ENCODE data around the gene SSTR4.

The SSTR4 gene

GRCh38 chr20:23059001-23059400 is 23.9 kb downstream of the SSTR4 start:
- DNase-seq (ENCODE audit: low spot score in 2 of 2) (no peak), ATAC-seq (ENCODE audit: low read depth) (no peak)
- H3K9me3 Mint-ChIP-seq: no peaks in the 10 kb centered on the region
- H3K27me3 Mint-ChIP-seq: peaks cover 2% of the 10 kb centered on the region
- H3K4me3 Mint-ChIP-seq: no peak overlapping the region
- H3K4me1 Mint-ChIP-seq: no peaks in the 10 kb centered on the region
- no peaks in the 10 kb centered on the region for H3K36me3 Mint-ChIP-seq
- no peak overlapping the region for H3K27ac Mint-ChIP-seq

GRCh38 chr20:23059846-23060245 is 24.7 kb downstream of the SSTR4 start:
- Mint-ChIP-seq H3K27me3 (peaks cover 2% of the 10 kb centered on the region), H3K9me3 (no peaks in the 10 kb centered on the region), H3K4me1 (no peaks in the 10 kb centered on the region), H3K36me3 (no peaks in the 10 kb centered on the region), H3K4me3 (no peak overlapping the region), H3K27ac (no peak overlapping the region)
- DNase-seq (ENCODE audit: low spot score in 2 of 2) (no peak), ATAC-seq (ENCODE audit: low read depth) (no peak)

- Mint-ChIP-seq H3K4me1 (no peaks in the 10 kb centered on the region), H3K27me3 (peaks cover 5% of the 10 kb centered on the region), H3K9me3 (peaks cover 2% of the 10 kb centered on the region), H3K36me3 (no peaks in the 10 kb centered on the region), H3K4me3 (no peak overlapping the region), H3K27ac (no peak overlapping the region)
- DNase-seq (ENCODE audit: low spot score in 2 of 2): no peak
- no peak for ATAC-seq (ENCODE audit: low read depth)
Observed at GRCh38 chr20:23060629-23061028, 25.5 kb downstream of the SSTR4 start.

DNA sequence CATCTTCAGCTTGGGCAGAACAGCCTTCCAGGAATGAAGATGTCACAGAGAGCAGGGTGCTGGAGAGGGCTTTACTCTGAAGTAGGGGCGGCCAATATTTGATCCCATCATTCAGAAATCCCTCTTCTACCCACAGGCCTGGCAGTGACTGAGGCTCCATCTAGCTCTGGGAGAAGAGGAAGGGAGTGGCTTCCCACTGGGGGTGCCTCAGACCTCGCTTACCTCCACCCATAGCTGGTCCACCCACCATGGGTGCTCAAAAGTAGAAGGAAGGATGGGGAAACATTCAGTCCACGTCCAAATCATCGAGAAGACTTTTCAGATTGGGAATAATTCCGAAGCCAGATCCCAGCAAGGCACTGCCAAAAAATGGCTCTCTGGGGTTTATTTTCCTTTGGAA is 26.1 kb downstream of the SSTR4 start:
- no peaks in the 10 kb centered on the region for H3K36me3 Mint-ChIP-seq
- no peak overlapping the region for H3K4me3 Mint-ChIP-seq
- H3K27ac Mint-ChIP-seq: no peak overlapping the region
- peaks cover 5% of the 10 kb centered on the region for H3K27me3 Mint-ChIP-seq
- no peaks in the 10 kb centered on the region for H3K4me1 Mint-ChIP-seq
- DNase-seq (ENCODE audit: low spot score in 2 of 2): no peak
- peaks cover 2% of the 10 kb centered on the region for H3K9me3 Mint-ChIP-seq
- no peak for ATAC-seq (ENCODE audit: low read depth)

GRCh38 chr20:23061734-23062561 is 26.8 kb downstream of the SSTR4 start:
- H3K36me3 Mint-ChIP-seq: no peaks in the 10 kb centered on the region
- H3K4me3 Mint-ChIP-seq: no peak overlapping the region
- ATAC-seq (ENCODE audit: low read depth): no peak

DNA sequence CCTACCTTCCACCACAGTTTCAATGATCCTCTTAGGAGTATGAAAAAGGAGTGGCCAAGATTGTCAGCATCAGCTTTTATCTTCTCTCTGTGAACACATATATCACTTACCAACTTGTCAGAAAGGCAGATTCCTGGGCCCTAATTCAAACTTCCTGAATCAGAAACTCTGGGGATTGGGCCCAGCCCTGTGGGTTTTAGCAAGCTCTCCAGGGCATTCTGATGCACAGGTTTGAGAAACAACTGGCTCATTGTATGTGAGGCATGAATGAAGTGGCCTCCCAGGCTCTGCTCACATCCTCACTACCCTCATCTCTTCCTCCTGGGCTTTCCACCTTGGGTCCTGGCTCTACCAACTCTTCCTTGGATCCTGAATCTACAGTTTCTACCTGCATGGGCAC is 27.5 kb downstream of the SSTR4 start:
- Mint-ChIP-seq H3K36me3 (no peaks in the 10 kb centered on the region), H3K9me3 (peaks cover 2% of the 10 kb centered on the region), H3K27me3 (peaks cover 5% of the 10 kb centered on the region), H3K27ac (no peak overlapping the region), H3K4me1 (no peaks in the 10 kb centered on the region), H3K4me3 (no peak overlapping the region)
- DNase-seq (ENCODE audit: low spot score in 2 of 2): no peak
- no peak for ATAC-seq (ENCODE audit: low read depth)

More at GRCh38 chr20:23061734-23062561, 26.8 kb downstream of the SSTR4 start:
- H3K9me3 Mint-ChIP-seq: peaks cover 2% of the 10 kb centered on the region
- no peaks in the 10 kb centered on the region for H3K4me1 Mint-ChIP-seq
- H3K27ac Mint-ChIP-seq: no peak overlapping the region
- no peak for DNase-seq (ENCODE audit: low spot score in 2 of 2)
- H3K27me3 Mint-ChIP-seq: peaks cover 5% of the 10 kb centered on the region

GRCh38 chr20:23063168-23063567 is 28.1 kb downstream of the SSTR4 start:
- DNase-seq (ENCODE audit: low spot score in 2 of 2) (no peak), ATAC-seq (ENCODE audit: low read depth) (no peak)
- Mint-ChIP-seq H3K9me3 (peaks cover 2% of the 10 kb centered on the region), H3K4me1 (no peaks in the 10 kb centered on the region), H3K4me3 (no peak overlapping the region), H3K36me3 (no peaks in the 10 kb centered on the region), H3K27me3 (peaks cover 5% of the 10 kb centered on the region), H3K27ac (no peak overlapping the region)

- no peak for DNase-seq (ENCODE audit: low spot score in 2 of 2)
- no peak for ATAC-seq (ENCODE audit: low read depth)
- H3K4me3 Mint-ChIP-seq: no peak overlapping the region
- H3K4me1 Mint-ChIP-seq: no peaks in the 10 kb centered on the region
- H3K36me3 Mint-ChIP-seq: no peaks in the 10 kb centered on the region
- H3K9me3 Mint-ChIP-seq: peaks cover 2% of the 10 kb centered on the region
- peaks cover 5% of the 10 kb centered on the region for H3K27me3 Mint-ChIP-seq
- H3K27ac Mint-ChIP-seq: no peak overlapping the region
Observed at GRCh38 chr20:23063581-23063980, 28.5 kb downstream of the SSTR4 start.

GRCh38 chr20:23065266-23066201 is 30.4 kb downstream of the SSTR4 start:
- Mint-ChIP-seq H3K4me1 (no peaks in the 10 kb centered on the region), H3K27me3 (peaks cover 5% of the 10 kb centered on the region), H3K4me3 (no peak overlapping the region), H3K36me3 (no peaks in the 10 kb centered on the region), H3K27ac (no peak overlapping the region), H3K9me3 (peaks cover 2% of the 10 kb centered on the region)
- no peak for ATAC-seq (ENCODE audit: low read depth)
- no peak for DNase-seq (ENCODE audit: low spot score in 2 of 2)

DNA sequence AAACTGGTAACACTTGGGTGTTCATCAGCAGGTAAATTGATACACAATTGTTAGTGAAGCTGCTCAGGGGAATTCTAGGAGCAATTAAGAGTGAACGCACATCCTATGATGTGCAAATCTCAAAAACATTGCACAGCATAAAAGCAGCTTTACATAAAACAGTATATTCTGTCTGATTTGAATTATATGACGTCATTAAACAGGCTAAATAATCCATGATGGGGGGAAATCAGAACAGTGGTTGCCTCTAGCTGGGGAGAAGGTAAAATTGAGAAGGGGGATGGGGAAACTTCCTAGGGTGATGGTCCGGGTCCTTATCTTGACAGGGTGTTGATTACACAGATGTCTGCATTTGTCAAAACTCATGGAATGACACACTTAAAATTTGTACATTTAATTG is 31.7 kb downstream of the SSTR4 start:
- ATAC-seq (ENCODE audit: low read depth): no peak
- H3K9me3 Mint-ChIP-seq: peaks cover 2% of the 10 kb centered on the region
- no peaks in the 10 kb centered on the region for H3K4me1 Mint-ChIP-seq
- H3K27ac Mint-ChIP-seq: no peak overlapping the region
- H3K27me3 Mint-ChIP-seq: peaks cover 5% of the 10 kb centered on the region
- H3K36me3 Mint-ChIP-seq: no peaks in the 10 kb centered on the region
- no peak overlapping the region for H3K4me3 Mint-ChIP-seq
- no peak for DNase-seq (ENCODE audit: low spot score in 2 of 2)

DNA sequence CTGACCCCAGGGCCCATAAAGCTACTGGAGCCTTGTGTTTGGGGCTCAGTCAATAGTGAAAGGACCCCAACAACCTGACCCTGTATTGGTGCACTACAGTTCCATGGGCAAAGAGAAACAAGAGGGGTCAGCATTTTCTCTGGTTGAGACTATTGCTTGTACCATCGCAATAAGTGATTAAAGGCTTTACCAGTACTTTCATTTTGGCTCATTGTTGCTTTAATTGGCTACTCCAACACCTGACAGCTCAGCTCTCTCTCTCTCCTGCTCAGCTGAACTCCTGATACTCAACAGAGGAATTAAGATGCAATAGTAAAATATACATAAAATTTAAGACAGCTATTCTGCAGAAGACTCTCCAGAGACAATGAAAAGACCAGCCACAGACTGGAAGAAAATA is 33.2 kb downstream of the SSTR4 start:
- H3K4me3 Mint-ChIP-seq: no peak overlapping the region
- peaks cover 2% of the 10 kb centered on the region for H3K9me3 Mint-ChIP-seq
- no peaks in the 10 kb centered on the region for H3K36me3 Mint-ChIP-seq
- DNase-seq (ENCODE audit: low spot score in 2 of 2) (no peak), ATAC-seq (ENCODE audit: low read depth) (no peak)
- H3K4me1 Mint-ChIP-seq: no peaks in the 10 kb centered on the region
- H3K27me3 Mint-ChIP-seq: peaks cover 5% of the 10 kb centered on the region
- H3K27ac Mint-ChIP-seq: no peak overlapping the region

- H3K4me1 Mint-ChIP-seq: no peaks in the 10 kb centered on the region
- ATAC-seq (ENCODE audit: low read depth) (no peak), DNase-seq (ENCODE audit: low spot score in 2 of 2) (no peak)
- H3K4me3 Mint-ChIP-seq: no peak overlapping the region
- H3K27me3 Mint-ChIP-seq: peaks cover 4% of the 10 kb centered on the region
- H3K9me3 Mint-ChIP-seq: peaks cover 2% of the 10 kb centered on the region
- H3K36me3 Mint-ChIP-seq: no peaks in the 10 kb centered on the region
- no peak overlapping the region for H3K27ac Mint-ChIP-seq
Observed at GRCh38 chr20:23069108-23069507, 34.0 kb downstream of the SSTR4 start.

DNA sequence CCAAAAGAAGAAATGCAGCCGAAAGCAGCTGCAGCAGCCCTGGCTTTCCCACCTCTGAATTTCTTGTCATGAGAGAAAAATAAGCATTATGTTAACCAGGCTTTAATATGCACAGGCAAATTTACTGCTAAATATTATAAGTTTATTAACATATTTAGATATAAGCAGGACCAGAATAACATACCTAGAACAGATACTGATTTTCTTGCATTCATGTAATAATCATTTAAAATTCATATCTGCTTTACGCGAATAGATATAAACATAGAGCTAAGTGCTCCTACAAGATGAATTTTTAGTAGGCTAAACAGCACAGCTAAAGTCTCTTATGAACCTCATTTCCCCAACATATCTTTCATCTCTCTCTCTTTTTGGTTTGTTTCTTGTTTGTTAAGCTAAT is 36.3 kb downstream of the SSTR4 start:
- DNase-seq (ENCODE audit: low spot score in 2 of 2) (no peak), ATAC-seq (ENCODE audit: low read depth) (no peak)
- no peaks in the 10 kb centered on the region for H3K36me3 Mint-ChIP-seq
- no peaks in the 10 kb centered on the region for H3K27me3 Mint-ChIP-seq
- no peak overlapping the region for H3K4me3 Mint-ChIP-seq
- H3K9me3 Mint-ChIP-seq: no peaks in the 10 kb centered on the region
- H3K27ac Mint-ChIP-seq: no peak overlapping the region
- no peaks in the 10 kb centered on the region for H3K4me1 Mint-ChIP-seq

DNA sequence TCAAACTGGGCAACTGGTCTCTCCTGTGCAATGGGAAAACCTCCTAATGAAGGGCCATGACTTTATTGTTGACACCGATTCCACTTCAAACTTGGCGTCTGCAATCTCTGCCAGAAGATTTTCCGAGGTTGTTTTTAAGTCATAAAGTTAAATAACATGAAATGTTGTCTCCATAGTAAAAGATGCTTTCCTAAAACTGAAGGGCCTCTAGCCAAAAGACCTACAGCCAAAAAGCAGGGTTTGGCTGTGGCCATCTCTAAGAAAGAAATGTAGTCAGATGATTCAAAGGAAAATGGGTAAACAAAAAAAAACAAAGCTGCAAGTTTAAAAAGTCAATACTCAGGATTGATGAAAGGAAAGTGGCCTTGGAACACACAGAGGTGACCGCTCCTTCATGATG is 36.9 kb downstream of the SSTR4 start:
- ATAC-seq (ENCODE audit: low read depth) (no peak), DNase-seq (ENCODE audit: low spot score in 2 of 2) (no peak)
- Mint-ChIP-seq H3K27me3 (no peaks in the 10 kb centered on the region), H3K27ac (no peak overlapping the region), H3K4me1 (no peaks in the 10 kb centered on the region), H3K4me3 (no peak overlapping the region), H3K9me3 (no peaks in the 10 kb centered on the region), H3K36me3 (no peaks in the 10 kb centered on the region)

Measured in memory B cell (primary cell).